DOHH2 (cell line): ENCODE results near the gene BCAR1.
"Not testable (repeated sequence)": the region's sequence is repeated elsewhere in the genome, so short reads cannot be mapped to it uniquely, and the experiment has no call there.

Experiments used
- H3F3A ChIP-seq: fragments of 200-600 bp; sonication (generic), shearing (Covaris generic); 2 replicates; pipeline ENCODE4 v1.6.0; 2016; ENCODE audit warnings: antibody characterized with exemption, mild to moderate bottlenecking; ENCODE audit not compliant: control insufficient read depth, insufficient read depth
- H3K27ac ChIP-seq: fragments of 200-600 bp; sonication (generic); 2 replicates; pipeline ENCODE4 v1.5.1; 2014; ENCODE audit warnings: low read depth, mild to moderate bottlenecking, low read length, moderate library complexity
- H3K27me3 ChIP-seq: fragments of 200-600 bp; sonication (generic); 2 replicates; pipeline ENCODE4 v1.6.1; 2014; ENCODE audit warnings: mild to moderate bottlenecking, low read length, mixed read lengths; ENCODE audit not compliant: control insufficient read depth
- H3K36me3 ChIP-seq: fragments of 200-600 bp; sonication (generic); 2 replicates; pipeline ENCODE4 v1.6.1; 2014; ENCODE audit warnings: mild to moderate bottlenecking, low read length, moderate library complexity, mixed read lengths; ENCODE audit not compliant: control insufficient read depth
- H3K4me1 ChIP-seq: fragments of 200-600 bp; sonication (generic); 2 replicates; pipeline ENCODE4 v1.6.1; 2014; ENCODE audit warnings: mild to moderate bottlenecking, low read length, mixed read lengths; ENCODE audit not compliant: control insufficient read depth
- H3K4me2 ChIP-seq: fragments of 200-600 bp; sonication (generic); 2 replicates; pipeline ENCODE4 v1.6.0; 2014; ENCODE audit warnings: mild to moderate bottlenecking, low read length, moderate library complexity
- H3K4me3 ChIP-seq: fragments of 200-600 bp; sonication (generic); 2 replicates; pipeline ENCODE4 v1.5.1; 2014; ENCODE audit warnings: mild to moderate bottlenecking, low read length, mixed read lengths
- H3K79me2 ChIP-seq: fragments of 200-600 bp; sonication (generic); 2 replicates; pipeline ENCODE4 v1.6.1; 2014; ENCODE audit warnings: mild to moderate bottlenecking, low read length, mixed read lengths; ENCODE audit not compliant: control insufficient read depth
- H3K9me2 ChIP-seq: fragments of 200-600 bp; sonication (generic); replicated peaks from 2 replicates; pipeline ENCODE4 v1.6.1; 2014; ENCODE audit warnings: mild to moderate bottlenecking, low read length, mixed read lengths; ENCODE audit not compliant: control insufficient read depth
- H3K9me3 ChIP-seq: fragments of 200-600 bp; sonication (generic); 2 replicates; pipeline ENCODE4 v1.6.1; 2014; ENCODE audit warnings: antibody characterized with exemption, low read length, mixed read lengths; ENCODE audit not compliant: control insufficient read depth, insufficient read depth
- H4K20me1 ChIP-seq: fragments of 200-600 bp; sonication (generic); 2 replicates; pipeline ENCODE4 v1.6.0; 2014; ENCODE audit warnings: low read depth, mild to moderate bottlenecking, antibody characterized with exemption, low read length, moderate library complexity; ENCODE audit not compliant: control insufficient read depth, insufficient read depth
- EZH2phosphoT487 ChIP-seq: fragments of 200-600 bp; sonication (generic); IDR thresholded peaks from 2 replicates; pipeline ENCODE4 v1.6.1; 2017; ENCODE audit warnings: borderline replicate concordance, mild to moderate bottlenecking, antibody characterized with exemption, low read length, moderate library complexity, mixed read lengths
- TF ChIP-seq, protein P1 (sequence below): fragments of 200-600 bp; sonication (generic); IDR thresholded peaks from one replicate; pipeline ENCODE4 v1.5.1; 2014; ENCODE audit warnings: antibody characterized with exemption, mild to moderate bottlenecking, low read depth, low read length; ENCODE audit not compliant: poor library complexity, severe bottlenecking

The BCAR1 gene

GRCh38 chr16:75244844-75245758 is 6.3 kb downstream of the BCAR1 start:
- no peaks in the 10 kb centered on the region for H3K36me3 ChIP-seq
- no peaks in the 10 kb centered on the region for H3K9me2 ChIP-seq
- no peak for TF ChIP-seq EZH2phosphoT487
- TF ChIP-seq, protein P1, sequence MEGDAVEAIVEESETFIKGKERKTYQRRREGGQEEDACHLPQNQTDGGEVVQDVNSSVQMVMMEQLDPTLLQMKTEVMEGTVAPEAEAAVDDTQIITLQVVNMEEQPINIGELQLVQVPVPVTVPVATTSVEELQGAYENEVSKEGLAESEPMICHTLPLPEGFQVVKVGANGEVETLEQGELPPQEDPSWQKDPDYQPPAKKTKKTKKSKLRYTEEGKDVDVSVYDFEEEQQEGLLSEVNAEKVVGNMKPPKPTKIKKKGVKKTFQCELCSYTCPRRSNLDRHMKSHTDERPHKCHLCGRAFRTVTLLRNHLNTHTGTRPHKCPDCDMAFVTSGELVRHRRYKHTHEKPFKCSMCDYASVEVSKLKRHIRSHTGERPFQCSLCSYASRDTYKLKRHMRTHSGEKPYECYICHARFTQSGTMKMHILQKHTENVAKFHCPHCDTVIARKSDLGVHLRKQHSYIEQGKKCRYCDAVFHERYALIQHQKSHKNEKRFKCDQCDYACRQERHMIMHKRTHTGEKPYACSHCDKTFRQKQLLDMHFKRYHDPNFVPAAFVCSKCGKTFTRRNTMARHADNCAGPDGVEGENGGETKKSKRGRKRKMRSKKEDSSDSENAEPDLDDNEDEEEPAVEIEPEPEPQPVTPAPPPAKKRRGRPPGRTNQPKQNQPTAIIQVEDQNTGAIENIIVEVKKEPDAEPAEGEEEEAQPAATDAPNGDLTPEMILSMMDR = no peak
- peak overlapping the region; percentile 55 for H3K4me2 ChIP-seq
- peaks cover 4% of the 10 kb centered on the region for H3K27me3 ChIP-seq
- H4K20me1 ChIP-seq = peaks cover 7% of the 10 kb centered on the region; the same call in 1 of the 2 replicates
- no peaks in the 10 kb centered on the region; the same call in 1 of the 2 replicates for H3K79me2 ChIP-seq
- H3K4me1 ChIP-seq = peaks cover 18% of the 10 kb centered on the region
- no peaks in the 10 kb centered on the region for H3K9me3 ChIP-seq
- peak overlapping the region; percentile 17; the same call in 1 of the 2 replicates for H3K27ac ChIP-seq
- H3K4me3 ChIP-seq = no peak overlapping the region
- H3F3A ChIP-seq = no peaks in the 10 kb centered on the region

GRCh38 chr16:75244225-75244809 is 7.1 kb downstream of the BCAR1 start:
- Histone ChIP-seq H4K20me1 (no peaks in the 10 kb centered on the region), H3K79me2 (no peaks in the 10 kb centered on the region; the same call in 1 of the 2 replicates), H3K4me3 (0 out of 2 replicates have a peak overlapping the region, but pooled peaks have one; percentile 3), H3K9me3 (no peaks in the 10 kb centered on the region), H3K36me3 (no peaks in the 10 kb centered on the region), H3K27ac (peak overlapping the region; percentile 17; the same call in 1 of the 2 replicates), H3K4me1 (peaks cover 17% of the 10 kb centered on the region), H3F3A (no peaks in the 10 kb centered on the region), H3K4me2 (peak overlapping the region; percentile 55), H3K27me3 (no peaks in the 10 kb centered on the region), H3K9me2 (no peaks in the 10 kb centered on the region)
- TF ChIP-seq EZH2phosphoT487 = no peak
- TF ChIP-seq, protein P1 = no peak

GRCh38 chr16:75243667-75244224 is 7.7 kb downstream of the BCAR1 start:
- H3K27ac ChIP-seq = no peak overlapping the region

GRCh38 chr16:75242436-75243078 is 8.9 kb downstream of the BCAR1 start:
- not testable (repeated sequence) for H3K79me2 ChIP-seq, H4K20me1 ChIP-seq, H3K9me3 ChIP-seq, H3K9me2 ChIP-seq, H3K4me2 ChIP-seq, H3K4me3 ChIP-seq, H3K36me3 ChIP-seq, H3K27ac ChIP-seq, H3K27me3 ChIP-seq, H3F3A ChIP-seq
- peaks cover 17% of the 10 kb centered on the region for H3K4me1 ChIP-seq

More at GRCh38 chr16:75243667-75244224, 7.7 kb downstream of the BCAR1 start:
- Histone ChIP-seq H3K9me2 (no peaks in the 10 kb centered on the region), H4K20me1 (no peaks in the 10 kb centered on the region), H3K9me3 (no peaks in the 10 kb centered on the region), H3K4me2 (no peak overlapping the region), H3K79me2 (no peaks in the 10 kb centered on the region; the same call in 1 of the 2 replicates), H3K36me3 (no peaks in the 10 kb centered on the region), H3K27me3 (no peaks in the 10 kb centered on the region), H3K4me3 (no peak overlapping the region), H3K4me1 (peaks cover 17% of the 10 kb centered on the region), H3F3A (no peaks in the 10 kb centered on the region)
- no peak for TF ChIP-seq EZH2phosphoT487
- TF ChIP-seq, protein P1 = no peak
